ENCODE data around the gene ERC2.

Gene ERC2

DNA sequence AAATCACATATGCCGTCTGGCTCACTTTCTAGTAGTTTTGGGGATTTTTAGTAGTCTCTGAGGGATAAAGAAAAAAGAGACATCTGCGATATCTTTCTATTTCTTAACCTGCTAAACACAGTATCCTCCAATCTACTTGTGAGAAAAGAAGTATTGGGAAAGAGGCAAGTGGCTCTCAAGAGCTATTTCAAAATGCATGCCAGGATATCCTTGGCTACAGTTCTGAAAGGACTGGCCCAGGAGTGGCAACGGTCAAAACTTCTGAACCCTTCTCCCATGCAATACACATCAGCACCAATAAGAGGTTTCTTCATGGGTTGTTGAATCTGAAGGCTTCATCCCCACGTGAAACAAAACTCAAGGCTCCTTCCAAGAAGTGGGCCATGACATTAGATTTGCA is 777.1 kb downstream of the ERC2 start:
- no peak for DNase-seq

GRCh38 chr3:55690726-55691125 is 777.5 kb downstream of the ERC2 start:
- DNase-seq = no peak

- peak; percentile 30 for DNase-seq
Measured at GRCh38 chr3:55690177-55690576, 778.1 kb downstream of the ERC2 start.

DNA sequence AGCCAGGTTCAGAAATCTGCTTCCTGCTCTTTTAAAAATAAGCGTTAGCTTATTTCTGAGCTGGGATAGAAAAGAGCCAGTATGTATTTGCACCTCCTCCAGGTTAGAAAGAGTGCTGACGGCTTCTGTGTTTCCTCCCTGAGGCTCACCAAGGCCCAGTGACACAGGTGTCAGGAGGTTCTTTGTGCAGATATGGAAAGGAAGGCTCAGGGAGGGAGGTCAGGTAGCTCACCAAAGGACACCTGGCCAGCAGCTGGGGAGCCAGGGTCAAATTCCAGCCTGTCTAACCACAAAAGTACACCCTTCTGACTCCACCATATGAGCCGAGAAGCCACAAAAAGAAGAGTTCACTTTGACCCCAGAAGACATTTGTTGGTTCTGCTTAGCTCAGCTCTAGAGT is 780.1 kb downstream of the ERC2 start:
- no peak for DNase-seq

DNA sequence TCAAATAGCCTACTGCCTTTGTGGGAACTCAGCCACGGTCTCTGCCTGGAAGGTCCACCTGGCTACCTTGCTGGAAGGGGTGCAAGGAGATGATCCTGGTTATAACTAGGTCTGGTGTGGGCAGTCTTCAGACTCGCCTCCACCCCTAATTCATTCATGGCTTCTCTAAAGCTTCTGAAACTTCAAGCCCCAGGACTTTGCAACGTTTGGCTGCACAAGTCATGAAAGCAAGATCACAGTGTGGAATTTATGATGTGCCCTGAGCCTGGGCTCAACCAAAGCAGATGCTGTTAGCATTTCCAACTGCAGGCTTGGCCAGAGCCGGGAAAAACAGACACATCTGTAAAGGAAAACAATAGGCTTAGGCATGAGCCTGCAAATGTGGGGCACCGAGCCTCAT is 780.7 kb downstream of the ERC2 start:
- DNase-seq = no peak

- DNase-seq = peak; percentile 83
Measured at GRCh38 chr3:55686426-55687254, 781.6 kb downstream of the ERC2 start.

GRCh38 chr3:55683666-55684270 is 784.5 kb downstream of the ERC2 start:
- DNase-seq = no peak

- DNase-seq = no peak
Measured at GRCh38 chr3:55682461-55682860, 785.8 kb downstream of the ERC2 start.

- no peak for DNase-seq
Measured at GRCh38 chr3:55678546-55679216, 789.6 kb downstream of the ERC2 start.

DNA sequence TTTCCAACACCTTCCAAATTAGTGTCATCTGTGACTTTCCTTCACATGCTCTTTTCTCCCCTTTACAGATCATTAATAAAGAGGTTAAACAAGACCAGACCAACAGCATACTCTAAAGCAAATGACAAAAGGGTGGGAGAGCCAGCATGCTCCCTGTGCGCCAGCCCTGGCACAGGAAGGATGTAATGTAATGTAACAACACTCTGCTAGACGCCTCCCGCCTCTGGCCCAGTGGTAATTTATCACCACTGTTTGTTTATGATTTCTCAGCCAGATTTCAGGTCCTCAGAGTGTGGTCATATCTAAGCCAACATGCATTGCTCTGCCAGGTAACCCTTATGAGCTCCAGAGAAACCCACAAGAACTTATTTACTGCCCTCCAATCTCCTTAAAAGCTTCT is 791.6 kb downstream of the ERC2 start:
- no peak for DNase-seq

DNA sequence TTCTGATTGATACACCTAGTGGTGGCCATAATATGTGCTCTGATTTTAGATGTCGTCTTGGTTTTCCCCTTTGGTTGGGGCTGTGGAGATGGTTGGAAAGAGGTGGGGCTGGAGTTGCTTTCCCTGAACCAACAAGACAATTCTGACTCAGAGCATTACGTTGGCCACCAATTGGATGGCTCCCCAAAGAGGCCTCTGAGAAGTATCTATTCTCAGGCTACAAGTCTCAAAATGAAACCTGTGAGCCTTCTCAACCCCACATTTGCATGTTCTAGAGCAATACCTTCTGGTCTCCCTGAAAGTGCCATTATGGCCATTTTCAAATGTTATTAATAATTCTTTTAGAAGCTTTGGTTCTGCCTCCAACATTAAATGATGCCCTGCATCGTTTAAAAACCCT is 792.8 kb downstream of the ERC2 start:
- no peak for DNase-seq

- no peak for DNase-seq
Measured at GRCh38 chr3:55673764-55674163, 794.5 kb downstream of the ERC2 start.

- no peak for DNase-seq
Measured at GRCh38 chr3:55669133-55669532, 799.1 kb downstream of the ERC2 start.

- peak; percentile 41 for DNase-seq
Measured at GRCh38 chr3:55668359-55668758, 799.9 kb downstream of the ERC2 start.

GRCh38 chr3:55664387-55664786 is 803.9 kb downstream of the ERC2 start:
- no peak for DNase-seq

GRCh38 chr3:55662683-55663082 is 805.6 kb downstream of the ERC2 start:
- DNase-seq = peak; percentile 72

GRCh38 chr3:55661571-55661970 is 806.7 kb downstream of the ERC2 start:
- no peak for DNase-seq

GRCh38 chr3:55661141-55661540 is 807.1 kb downstream of the ERC2 start:
- DNase-seq = no peak

GRCh38 chr3:55660642-55661041 is 807.6 kb downstream of the ERC2 start:
- DNase-seq = no peak

- DNase-seq = no peak
Measured at GRCh38 chr3:55659701-55660100, 808.6 kb downstream of the ERC2 start.

- no peak for DNase-seq
Measured at GRCh38 chr3:55658690-55659562, 809.3 kb downstream of the ERC2 start.

DNA sequence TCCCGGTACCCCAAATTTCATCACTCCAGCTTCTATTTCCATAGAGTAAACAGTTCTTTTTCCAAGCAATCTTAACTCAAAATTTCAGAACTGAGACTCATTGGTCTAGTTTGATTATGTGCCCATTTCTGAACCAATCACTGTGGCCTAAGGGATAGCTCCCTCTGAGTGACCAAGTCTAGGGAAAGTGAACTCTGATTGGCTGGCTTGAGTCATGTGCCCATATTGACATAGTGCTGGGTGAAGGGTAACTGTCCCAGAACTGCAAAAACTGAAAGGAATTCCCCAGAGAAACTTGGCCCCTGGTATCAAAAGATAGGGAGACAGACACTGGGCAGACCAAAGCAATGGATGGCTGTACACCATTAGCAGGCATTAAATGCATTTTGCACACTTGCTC is 810.0 kb downstream of the ERC2 start:
- DNase-seq = no peak

- DNase-seq = no peak
Measured at GRCh38 chr3:55655544-55655943, 812.7 kb downstream of the ERC2 start.

Measured in fibroblast of upper back skin (primary cell).